ENCODE measurements around the gene SV2C.

- TF ChIP-seq CTCF (IDR thresholded peaks at IDR 0.05; ENCODE audit: low read depth, low read length) (no peak), EZH2phosphoT487 (IDR thresholded peaks at IDR 0.05; ENCODE audit: low read depth) (no peak)
Observed at GRCh38 chr5:76175821-76176403, 92.7 kb downstream of the SV2C start.
